K562 (cell line): Measurements from ENCODE around the gene OXSM. TPM values are rescaled to one million over a fixed set of nuclear protein-coding genes. Genes with fewer than 3 reads are reported as not detected.

Experiments
- ASH1L ChIP-seq: fragments of 450-650 bp; IDR thresholded peaks from 2 replicates; pipeline ENCODE4 v1.6.1; 2018; ENCODE audit warnings: borderline replicate concordance, mild to moderate bottlenecking, low read depth; ENCODE audit not compliant: partially characterized antibody
- ATF4 ChIP-seq: fragments of 450-650 bp; formaldehyde crosslinking; IDR thresholded peaks from 2 replicates; pipeline ENCODE4 v1.4.0; 2022; ENCODE audit warnings: mild to moderate bottlenecking, moderate library complexity
- EZH2 ChIP-seq: IDR thresholded peaks from 2 replicates; pipeline ENCODE4 v1.6.1; 2012; ENCODE audit warnings: low read depth, mild to moderate bottlenecking, inconsistent platforms, low read length, borderline replicate concordance
- HINFP ChIP-seq: fragments of 450-650 bp; conservative IDR thresholded peaks from 2 replicates; pipeline ENCODE4 v1.6.1; 2016; ENCODE audit warnings: missing genetic modification characterization, low read depth, mild to moderate bottlenecking, control low read depth, missing compliant biosample characterization
- MYC ChIP-seq, 2 experiments: fragments of 250-450 bp in 1 of 2; sonication (Bioruptor Pico) in 1 of 2; IDR thresholded peaks; 2 replicates each; pipeline versions ENCODE4 v1.5.1 to v1.6.1; 2012 to 2021; ENCODE audit warnings: low read depth in 2 of 2, borderline replicate concordance in 1 of 2, improper control_type of control experiment in 1 of 2, low read length in 1 of 2, mild to moderate bottlenecking in 1 of 2, moderate library complexity in 1 of 2
- PHF20 ChIP-seq: fragments of 450-650 bp; IDR thresholded peaks from 2 replicates; pipeline ENCODE4 v1.6.1; 2018; ENCODE audit not compliant: partially characterized antibody
- SREBF1 ChIP-seq: fragments of 150-350 bp; IDR thresholded peaks from 2 replicates; pipeline ENCODE4 v1.6.1; 2014; ENCODE audit warnings: antibody characterized with exemption, low read depth, low read length, borderline replicate concordance
- STAG1 ChIP-seq: sonication (generic); formaldehyde crosslinking; IDR thresholded peaks from 2 replicates; pipeline ENCODE4 v1.5.0; 2020; ENCODE audit warnings: missing genetic modification reagents, borderline replicate concordance
- ZNF318 ChIP-seq, 2 experiments: fragments of 450-650 bp; IDR thresholded peaks; 2 replicates each; pipeline ENCODE4 v1.6.1; 2016; ENCODE audit warnings: mild to moderate bottlenecking in 2 of 2, borderline replicate concordance in 1 of 2, low read depth in 1 of 2, moderate library complexity in 1 of 2
- ZNF696 ChIP-seq: fragments of 250-450 bp; sonication (Bioruptor Pico); conservative IDR thresholded peaks from 2 replicates; pipeline ENCODE4 v1.4.0; 2020; ENCODE audit warnings: mild to moderate bottlenecking, moderate library complexity
- ZNF780A ChIP-seq: fragments of 250-450 bp; sonication (Bioruptor Pico); IDR thresholded peaks from 2 replicates; pipeline ENCODE4 v1.5.0; 2021; ENCODE audit warnings: mild to moderate bottlenecking
- ZSCAN29 ChIP-seq: fragments of 450-650 bp; IDR thresholded peaks from 2 replicates; pipeline ENCODE4 v1.6.1; 2017
- polyA plus RNA-seq, 8 experiments: library from polyadenylated mRNA; depleted of rRNA in 4 of 8; stranded (reverse) in 5 of 8; unstranded in 3 of 8; fragments of >200 nt; fragmentation: Nextera tagmentation in 2 of 8; fragmentation: Illumina TruSeq in 1 of 8; extraction: Ambion mirVana in 2 of 8; extraction: Trizol in 1 of 8; gene quantifications; 2 replicates each; pipeline versions ENCODE4 v1.2.1 to v1.2.3, GENCODE V29; 2011 to 2014; ENCODE audit warnings: inconsistent platforms in 1 of 8, missing spikeins in 1 of 8
- total RNA-seq, 7 experiments: library from RNA; depleted of rRNA in 6 of 7; stranded (reverse); fragments of >200 nt in 6 of 7; fragmentation: Illumina TruSeq in 2 of 7; extraction: Trizol in 2 of 7; gene quantifications; 2 replicates each; pipeline versions ENCODE4 v1.2.1 to v1.2.3, GENCODE V29; 2011 to 2021; ENCODE audit warnings: low replicate concordance in 1 of 7

The OXSM gene
- total and polyA plus RNA-seq, 9 of the 15 experiments (the other 6 are each of a cell fraction or from before 2014, with no cell fraction given): 24.0 to 107 (median 34.0) TPM

GRCh38 chr3:25789596-25790556, at the start of gene OXSM (continued):
- TF ChIP-seq EZH2 (no peak), SREBF1 (no peak), ZNF696 (CRISPR knock-in tag) (0 out of 2 replicates have a peak, but pooled peaks have one; percentile 17), MYC (IDR thresholded peaks at IDR 0.05; ENCODE audit: low read depth, low read length) (peak; percentile 94), MYC (CRISPR knock-in tag; IDR thresholded peaks at IDR 0.05; ENCODE audit: borderline replicate concordance, low read depth) (peak; percentile 63; the same call in 1 of the 2 replicates), ATF4 (no peak), PHF20 (peak; percentile 31), ASH1L (no peak), ZNF780A (CRISPR knock-in tag) (no peak), HINFP (tag) (no peak), STAG1 (CRISPR knock-in tag) (no peak), ZSCAN29 (no peak), ZNF318 (IDR thresholded peaks at IDR 0.05; ENCODE audit: borderline replicate concordance in 1 of 2, low read depth in 1 of 2) (0 out of 4 replicates have a peak, but pooled peaks of 1 of the 2 experiments have one; percentile 47)
